Inferior parietal cortex (tissue), 1 donor: ENCODE measurements around the gene NXPE3.
"Not testable (repeated sequence)": the region's sequence is repeated elsewhere in the genome, so short reads cannot be mapped to it uniquely, and the experiment has no call there.

Source experiments
- DNase-seq: peaks from one replicate; pipeline ENCODE4 v3.0.0-alpha.2; 2016; ENCODE audit errors: extremely low spot score

The NXPE3 gene

GRCh38 chr3:101852983-101853840 lies 74.2 kb downstream of the NXPE3 start:
- no peak for DNase-seq

GRCh38 chr3:101853982-101854381 lies 75.0 kb downstream of the NXPE3 start:
- DNase-seq, result no peak

GRCh38 chr3:101854608-101855304 lies 75.7 kb downstream of the NXPE3 start:
- no peak for DNase-seq

- DNase-seq, result no peak
Measured at GRCh38 chr3:101857301-101857741, 78.3 kb downstream of the NXPE3 start.

GRCh38 chr3:101858464-101859030 lies 79.5 kb downstream of the NXPE3 start:
- no peak for DNase-seq

GRCh38 chr3:101859882-101860448 lies 81.0 kb downstream of the NXPE3 start:
- no peak for DNase-seq

GRCh38 chr3:101861212-101861788 lies 82.3 kb downstream of the NXPE3 start:
- no peak for DNase-seq

GRCh38 chr3:101861789-101862415 lies 82.9 kb downstream of the NXPE3 start:
- DNase-seq, result no peak

GRCh38 chr3:101862416-101863165 lies 83.6 kb downstream of the NXPE3 start:
- DNase-seq, result no peak

- DNase-seq, result not testable (repeated sequence)
Measured at GRCh38 chr3:101864926-101865325, 85.9 kb downstream of the NXPE3 start.

GRCh38 chr3:101865751-101866509 lies 86.9 kb downstream of the NXPE3 start:
- DNase-seq, result no peak

- no peak for DNase-seq
Measured at GRCh38 chr3:101867511-101867910, 88.5 kb downstream of the NXPE3 start.

GRCh38 chr3:101867996-101868395 lies 89.0 kb downstream of the NXPE3 start:
- no peak for DNase-seq

- no peak for DNase-seq
Measured at GRCh38 chr3:101868534-101869464, 89.8 kb downstream of the NXPE3 start.

- DNase-seq, result no peak
Measured at GRCh38 chr3:101870138-101870537, 91.1 kb downstream of the NXPE3 start.

GRCh38 chr3:101873619-101874018 lies 94.6 kb downstream of the NXPE3 start:
- no peak for DNase-seq

GRCh38 chr3:101876142-101876541 lies 97.1 kb downstream of the NXPE3 start:
- no peak for DNase-seq
